Spinal cord (tissue), 10 donors: ENCODE measurements around the gene ARHGAP27. TPM values are rescaled to one million over a fixed set of nuclear protein-coding genes. Genes with fewer than 3 reads are reported as not detected.
"Not testable (repeated sequence)": the region's sequence is repeated elsewhere in the genome, so short reads cannot be mapped to it uniquely, and the experiment has no call there.

Experiments used
- DNase-seq, 6 donors: peaks; one replicate each; pipeline versions ENCODE4 v3.0.0 to v3.0.0-alpha.2; 2013 to 2015; ENCODE audit warnings: low spot score in 6 of 6, low read depth in 4 of 6
- H3K27ac ChIP-seq: one replicate; pipeline ENCODE4 v1.5.1; 2013; ENCODE audit warnings: low read depth, low read length, control low read depth
- H3K27me3 ChIP-seq: one replicate; pipeline ENCODE4 v1.6.1; 2013; ENCODE audit warnings: low read length; ENCODE audit not compliant: control insufficient read depth, insufficient read depth
- H3K36me3 ChIP-seq: one replicate; pipeline ENCODE4 v1.6.1; 2013; ENCODE audit warnings: low read length; ENCODE audit not compliant: control insufficient read depth, insufficient read depth
- H3K4me1 ChIP-seq: one replicate; pipeline ENCODE4 v1.6.1; 2013; ENCODE audit warnings: low read length; ENCODE audit not compliant: control insufficient read depth, insufficient read depth
- H3K4me3 ChIP-seq: one replicate; pipeline ENCODE4 v1.5.1; 2013; ENCODE audit warnings: low read depth, low read length, control low read depth
- H3K9me3 ChIP-seq: one replicate; pipeline ENCODE4 v1.6.1; 2013; ENCODE audit warnings: low read length; ENCODE audit not compliant: control insufficient read depth, insufficient read depth
- WGBS: methylation state at CpG from one replicate; pipeline ENCODE4 v1.1.5; 2013; ENCODE audit warnings: missing lambda C conversion rate; ENCODE audit not compliant: insufficient coverage; 5-methylcytosine and 5-hydroxymethylcytosine counted together
- polyA plus RNA-seq, 2 donors: library from polyadenylated mRNA; unstranded; fragments of 120-200 nt; gene quantifications; one replicate each; pipeline ENCODE4 v1.2.1, GENCODE V29; 2013; ENCODE audit not compliant: insufficient read length in 2 of 2
- total RNA-seq, 2 donors: library from RNA; depleted of rRNA in 1 of 2; stranded (reverse); fragments of 120-200 nt in 1 of 2; fragments of >200 nt in 1 of 2; gene quantifications; one replicate each; pipeline versions ENCODE4 v1.2.3 to v1.2.4, GENCODE V29; 2013 to 2014
- donor health status: healthy.

Gene ARHGAP27
- total and polyA plus RNA-seq, 4 donors: 6.9 to 17.5 (median 11.9) TPM

DNA sequence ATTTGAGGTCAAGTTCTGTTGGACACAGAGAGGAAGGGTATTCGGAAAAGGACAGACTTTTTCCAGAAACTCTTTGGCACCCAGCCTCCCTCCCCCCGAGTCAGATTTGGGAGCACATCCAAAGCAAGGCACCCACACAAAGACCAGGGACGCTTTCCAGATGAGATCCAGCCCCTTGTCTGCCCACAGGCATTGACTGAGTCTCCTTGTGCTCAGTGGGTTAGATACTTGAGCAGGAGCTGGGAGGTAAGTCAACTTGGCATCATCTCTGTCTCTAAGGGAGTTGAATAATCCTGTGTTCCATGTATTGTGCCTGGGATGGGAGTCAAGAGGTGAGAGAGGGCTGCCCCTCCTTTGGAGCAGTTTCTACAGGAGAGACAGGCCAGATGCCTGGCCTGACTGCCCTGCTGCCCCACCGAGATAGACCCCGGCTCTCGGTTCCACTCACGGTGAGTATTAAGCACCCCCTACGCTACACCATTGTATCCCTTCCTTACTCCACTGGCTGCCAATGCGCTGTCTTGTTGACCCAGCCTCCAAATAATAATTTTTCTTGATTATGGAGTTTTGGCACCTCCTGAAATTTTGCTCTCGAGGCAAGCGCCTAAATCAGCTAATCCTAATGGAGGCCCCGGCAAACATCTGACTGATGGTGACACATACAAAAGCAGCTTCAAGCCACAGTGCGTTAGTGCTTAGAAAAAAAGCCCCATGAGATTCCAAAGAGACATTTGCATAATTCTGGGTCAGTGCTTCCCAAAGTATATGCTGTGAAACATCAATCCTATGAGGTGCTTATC lies 86.3 kb downstream of the ARHGAP27 start:
- H3K27me3 ChIP-seq: no peaks in the 10 kb centered on the region
- 41% methylated on average over 7 of the region's 13 CpGs for WGBS
- no peaks in the 10 kb centered on the region for H3K9me3 ChIP-seq
- peak overlapping the region; percentile 7 for H3K27ac ChIP-seq
- no peak overlapping the region for H3K4me3 ChIP-seq
- peak in 2 of 6 donors; percentile 26 to 69 for DNase-seq
- no peaks in the 10 kb centered on the region for H3K36me3 ChIP-seq
- peaks cover 6% of the 10 kb centered on the region for H3K4me1 ChIP-seq

DNA sequence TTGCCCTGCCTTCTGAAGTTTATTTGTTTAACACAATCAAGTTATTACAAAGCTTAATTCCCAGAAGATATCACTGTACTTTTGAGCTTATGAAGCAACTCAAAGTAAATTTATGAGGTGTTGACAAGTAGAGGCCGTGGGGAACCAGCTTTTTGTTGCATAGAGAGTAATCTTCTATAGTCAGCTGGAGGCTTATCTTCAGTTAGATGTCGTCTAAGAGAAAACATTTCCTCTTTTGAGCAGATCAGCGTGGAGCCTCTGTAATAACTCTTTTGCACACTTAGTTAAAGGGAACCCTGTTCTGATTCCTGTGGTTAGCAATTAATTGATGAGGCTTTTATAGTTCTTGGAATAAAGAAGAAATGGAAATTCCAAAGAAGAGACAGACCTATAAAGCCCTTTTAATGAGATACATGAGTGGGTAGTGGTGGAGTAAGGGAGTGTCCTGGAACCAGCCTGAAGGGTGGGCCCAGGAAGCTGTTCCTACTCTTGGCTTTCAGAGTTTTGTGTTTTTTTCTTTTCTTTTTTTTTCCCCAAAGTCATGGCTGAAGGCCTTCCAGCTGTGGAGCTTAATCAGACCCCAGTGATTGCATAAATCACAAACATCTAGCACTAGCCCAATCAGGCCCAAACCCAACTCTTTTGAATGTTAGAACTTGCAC lies 87.0 kb downstream of the ARHGAP27 start:
- 33% methylated on average over 1 of the region's 3 CpGs for WGBS
- peak in 2 of 6 donors; percentile 54 to 78 for DNase-seq
- Histone ChIP-seq H3K4me3 (no peak overlapping the region), H3K27ac (no peak overlapping the region), H3K27me3 (no peaks in the 10 kb centered on the region), H3K4me1 (peaks cover 6% of the 10 kb centered on the region), H3K9me3 (no peaks in the 10 kb centered on the region), H3K36me3 (no peaks in the 10 kb centered on the region)

DNA sequence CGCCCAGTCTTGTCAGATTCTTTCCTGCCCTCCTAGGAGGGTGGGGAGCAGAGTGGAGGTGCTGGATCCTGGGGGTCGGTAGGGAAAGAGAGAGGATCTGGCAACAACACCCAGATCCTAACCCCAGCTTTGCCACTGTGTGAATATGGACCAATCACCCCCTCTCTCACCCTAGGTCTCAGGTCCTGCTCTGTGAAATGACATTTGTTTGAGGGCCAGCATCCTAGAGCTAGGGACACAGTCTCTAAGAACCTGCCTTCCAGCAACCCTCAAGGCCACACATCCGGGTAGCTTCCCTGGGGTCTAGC lies 87.5 kb downstream of the ARHGAP27 start:
- no CpG with 5 or more reads among the region's 3 CpGs for WGBS
- H3K4me3 ChIP-seq: no peak overlapping the region
- no peaks in the 10 kb centered on the region for H3K27me3 ChIP-seq
- DNase-seq: no peak
- H3K36me3 ChIP-seq: no peaks in the 10 kb centered on the region
- H3K4me1 ChIP-seq: peaks cover 6% of the 10 kb centered on the region
- no peaks in the 10 kb centered on the region for H3K9me3 ChIP-seq
- no peak overlapping the region for H3K27ac ChIP-seq

DNA sequence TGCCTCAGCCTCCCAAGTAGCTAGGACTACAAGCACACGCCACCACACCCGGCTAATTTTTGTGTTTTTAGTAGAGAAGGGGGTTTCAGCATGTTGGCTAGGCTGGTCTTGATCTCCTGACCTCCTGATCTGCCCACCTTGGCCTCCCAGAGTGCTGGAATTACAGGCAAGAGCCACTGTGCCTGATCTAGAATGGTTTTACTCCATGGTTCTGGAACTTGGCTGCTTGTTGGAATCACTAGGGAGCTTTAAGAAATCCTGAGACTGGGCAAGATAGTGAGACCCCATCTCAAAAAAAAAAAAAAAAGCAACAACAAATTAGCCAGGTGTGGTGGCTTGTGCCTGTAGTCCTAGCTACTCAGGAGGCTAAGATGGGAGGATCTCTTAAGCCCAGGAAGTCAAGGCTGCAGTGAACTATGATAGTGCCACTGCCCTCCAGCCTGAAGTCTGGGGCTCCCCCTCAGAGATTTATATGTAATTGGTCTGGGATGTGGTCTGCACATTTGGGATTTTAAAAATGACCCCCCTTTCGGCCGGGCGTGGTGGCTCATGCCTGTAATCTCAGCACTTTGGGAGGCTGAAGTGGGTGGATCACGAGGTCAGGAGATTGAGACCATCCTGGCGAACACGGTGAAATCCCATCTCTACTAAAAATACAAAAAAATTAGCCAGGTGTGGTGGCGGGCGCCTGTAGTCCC lies 88.6 kb downstream of the ARHGAP27 start:
- H3K4me3 ChIP-seq, H3K4me1 ChIP-seq, H3K27me3 ChIP-seq, H3K27ac ChIP-seq, DNase-seq, H3K9me3 ChIP-seq, H3K36me3 ChIP-seq: not testable (repeated sequence)
- 97% methylated on average over 5 of the region's 10 CpGs for WGBS

Other genes with a start within 250 kb of the ARHGAP27 start
- 10 to 100 TPM in 1 of 2 donors, 1 to 10 TPM in 1; 3.5 to 17.7 TPM for gene FMNL1, start 211.0 kb downstream of the ARHGAP27 start, total RNA-seq
- gene FMNL1, start 211.0 kb downstream of the ARHGAP27 start, polyA plus RNA-seq: 10 to 100 TPM; 21.4 to 22.0 TPM
- gene SPATA32, start 170.8 kb downstream of the ARHGAP27 start, total RNA-seq: under 1 TPM in 1 of 2 donors, not detected in 1; 0.20 TPM
- gene SPATA32, start 170.8 kb downstream of the ARHGAP27 start, polyA plus RNA-seq: not detected
- gene MAP3K14, start 115.8 kb downstream of the ARHGAP27 start, total RNA-seq: 1 to 10 TPM; 2.2 to 4.7 TPM
- 1 to 10 TPM; 5.9 to 9.3 TPM for gene MAP3K14, start 115.8 kb downstream of the ARHGAP27 start, polyA plus RNA-seq
- 10 to 100 TPM; 11.6 to 12.1 TPM for gene PLEKHM1, start 57.9 kb upstream of the ARHGAP27 start, total RNA-seq
- 10 to 100 TPM; 21.5 to 30.0 TPM for gene PLEKHM1, start 57.9 kb upstream of the ARHGAP27 start, polyA plus RNA-seq